K562 (cell line): ENCODE results near the gene CD96. TPM values are rescaled to one million over a fixed set of nuclear protein-coding genes. Genes with fewer than 3 reads are reported as not detected.

ENCODE experiments used
- ATAC-seq: fragments of 200-7000 bp; cut with Tn5 transposase; 3 replicates; pipeline ENCODE4 v1.9.1; 2020; ENCODE audit warnings: moderate library complexity
- BruUV-seq: library from RNA; stranded (reverse); fragments of 400-500 nt; replicated peaks from 2 replicates; lab custom pipeline; 2021; lab: Mats Ljungman, UMichigan
- CTCF ChIA-PET: fragments of 300-600 bp; formaldehyde crosslinking; extraction: SDS; loops from one replicate; lab custom pipeline; 2021; ENCODE audit warnings: low intra/inter-chr PET ratio; lab: Yijun Ruan, JAX
- POLR2A ChIA-PET: fragments of 300-600, 350-650 bp; sonication (Branson Sonifier 250); formaldehyde crosslinking; extraction: SDS; loops from one replicate; lab custom pipeline; 2021; ENCODE audit warnings: antibody characterized with exemption, inconsistent platforms; lab: Yijun Ruan, JAX
- DNase-seq, 4 experiments: peaks; one replicate each; pipeline versions ENCODE4 v3.0.0 to v3.0.0-alpha.2; 2011 to 2018; ENCODE audit warnings: low spot score in 3 of 4, mixed read lengths in 3 of 4; ENCODE audit errors: extremely low read depth in 1 of 4
- FAIRE-seq: peaks from 2 replicates; lab custom pipeline; 2011; peaks lifted over from hg19 to GRCh38; lab: Jason Lieb, UNC
- H2AFZ ChIP-seq: 2 replicates; pipeline ENCODE4 v1.6.0; 2011; ENCODE audit warnings: low read depth, low read length, control low read depth, inconsistent platforms
- H3K27ac ChIP-seq: fragments of 200-600 bp; 3 replicates; pipeline ENCODE4 v1.8.0; 2011; ENCODE audit warnings: low read depth, mild to moderate bottlenecking, control low read depth, inconsistent platforms, low read length, moderate library complexity, mixed read lengths; ENCODE audit errors: extremely low read depth
- H3K27me3 ChIP-seq, 2 experiments: fragments of 300-600 bp in 1 of 2; 2 replicates in 1 of 2; 3 replicates in 1 of 2; pipeline versions ENCODE4 v1.6.0 to v1.8.0; 2011; ENCODE audit warnings: inconsistent platforms in 2 of 2, low read length in 2 of 2, mild to moderate bottlenecking in 1 of 2, mixed read lengths in 1 of 2, moderate library complexity in 1 of 2; ENCODE audit not compliant: control insufficient read depth in 2 of 2, insufficient read depth in 2 of 2
- H3K36me3 ChIP-seq: fragments of 300-600 bp; 3 replicates; pipeline ENCODE4 v1.8.0; 2011; ENCODE audit warnings: mild to moderate bottlenecking, low read length, inconsistent platforms; ENCODE audit not compliant: control insufficient read depth, insufficient read depth
- H3K4me1 ChIP-seq, 2 experiments: fragments of 200-600 bp in 1 of 2; replicated peaks in 1 of 2; 2 replicates in 1 of 2; 3 replicates in 1 of 2; pipeline versions ENCODE4 v1.5.1 to v1.8.0; 2011; ENCODE audit warnings: inconsistent platforms in 2 of 2, low read length in 2 of 2, mild to moderate bottlenecking in 1 of 2, mixed read lengths in 1 of 2, moderate library complexity in 1 of 2; ENCODE audit not compliant: control insufficient read depth in 2 of 2, insufficient read depth in 2 of 2
- H3K4me2 ChIP-seq: 2 replicates; pipeline ENCODE4 v1.6.1; 2011; ENCODE audit warnings: low read length, control low read depth, inconsistent platforms, mixed read lengths; ENCODE audit not compliant: insufficient read depth
- H3K4me3 ChIP-seq: fragments of 200-600 bp; sonication (generic), shearing (Covaris generic); 2 replicates; pipeline ENCODE4 v1.5.1; 2016; ENCODE audit warnings: control low read depth, inconsistent platforms
- H3K79me2 ChIP-seq: fragments of 200-600 bp; 3 replicates; pipeline ENCODE4 v1.8.0; 2011; ENCODE audit warnings: low read length, inconsistent platforms; ENCODE audit not compliant: control insufficient read depth, insufficient read depth
- H3K9ac ChIP-seq, 2 experiments: 2 replicates each; pipeline versions ENCODE4 v1.6.0 to v1.6.1; 2011; ENCODE audit warnings: low read depth in 2 of 2, low read length in 2 of 2, control low read depth in 1 of 2, inconsistent platforms in 1 of 2, mild to moderate bottlenecking in 1 of 2, mixed read lengths in 1 of 2; ENCODE audit not compliant: insufficient read depth in 1 of 2
- H3K9me1 ChIP-seq: one replicate; pipeline ENCODE4 v1.6.0; 2011; ENCODE audit warnings: inconsistent platforms, mild to moderate bottlenecking, low read length, moderate library complexity; ENCODE audit not compliant: control insufficient read depth, insufficient read depth
- H3K9me3 ChIP-seq: replicated peaks from 2 replicates; pipeline ENCODE4 v1.5.1; 2011; ENCODE audit warnings: low read depth, low read length, inconsistent platforms; ENCODE audit not compliant: control insufficient read depth, insufficient read depth
- H4K20me1 ChIP-seq: replicated peaks from 2 replicates; pipeline ENCODE4 v1.6.1; 2011; ENCODE audit warnings: low read length, inconsistent platforms, mixed read lengths; ENCODE audit not compliant: control insufficient read depth, insufficient read depth
- CEBPG ChIP-seq, 3 experiments: fragments of 200-800 bp in 1 of 3; sonication (Bioruptor generic) in 1 of 3; sonication (generic) in 1 of 3; formaldehyde crosslinking in 1 of 3; IDR thresholded peaks in 2 of 3; conservative IDR thresholded peaks in 1 of 3; 2 replicates each; pipeline versions ENCODE4 v1.6.1 to v1.8.0; 2016 to 2022; ENCODE audit warnings: missing compliant biosample characterization in 2 of 3, missing genetic modification characterization in 2 of 3, mild to moderate bottlenecking in 1 of 3, missing genetic modification reagents in 1 of 3
- HNRNPLL ChIP-seq: fragments of 200-400 bp; formaldehyde crosslinking; IDR thresholded peaks from 2 replicates; pipeline ENCODE4 v1.6.1; 2017; ENCODE audit warnings: low read length, low read depth, mild to moderate bottlenecking; ENCODE audit not compliant: poor library complexity, severe bottlenecking
- PML ChIP-seq: IDR thresholded peaks from 2 replicates; pipeline ENCODE4 v1.6.1; 2012; ENCODE audit warnings: low read length, inconsistent platforms
- PPARD ChIP-seq: fragments of 250-450 bp; sonication (Bioruptor Pico); IDR thresholded peaks from 2 replicates; pipeline ENCODE4 v1.8.0; 2022; ENCODE audit warnings: inconsistent platforms, mild to moderate bottlenecking, moderate library complexity
- RBM25 ChIP-seq: fragments of 200-400 bp; formaldehyde crosslinking; IDR thresholded peaks from 2 replicates; pipeline ENCODE4 v1.6.1; 2018; ENCODE audit warnings: low read length, low read depth, moderate library complexity; ENCODE audit not compliant: severe bottlenecking
- SMAD2 ChIP-seq: fragments of 150-350 bp; IDR thresholded peaks from 2 replicates; pipeline ENCODE4 v1.6.1; 2014; ENCODE audit warnings: low read depth, mild to moderate bottlenecking, low read length
- THRB ChIP-seq: fragments of 450-650 bp; formaldehyde crosslinking; conservative IDR thresholded peaks from 2 replicates; pipeline ENCODE4 v1.4.0; 2022; ENCODE audit warnings: mild to moderate bottlenecking, missing genetic modification characterization
- ZBTB33 ChIP-seq: sonication (generic); formaldehyde crosslinking; IDR thresholded peaks from 2 replicates; pipeline ENCODE4 v1.8.1; 2023; ENCODE audit warnings: mild to moderate bottlenecking, missing genetic modification reagents
- ZNF23 ChIP-seq: fragments of 250-450 bp; sonication (Bioruptor Pico); IDR thresholded peaks from 2 replicates; pipeline ENCODE4 v1.4.0; 2020; ENCODE audit warnings: mild to moderate bottlenecking
- WGBS: fragments of 100-300 bp; shearing (Covaris generic); methylation state at CpG from one replicate; pipeline ENCODE4 v1.1.6; 2016; ENCODE audit warnings: low coverage, mixed read lengths; ENCODE audit not compliant: insufficient coverage; ENCODE audit errors: missing lambda C conversion rate; 5-methylcytosine and 5-hydroxymethylcytosine counted together
- in situ Hi-C: fragments of 300-500 bp; cut with MboI; formaldehyde crosslinking; loops from 4 replicates; pipeline ENCODE4 v1.15.0; 2018; ENCODE audit warnings: inconsistent platforms, mixed read lengths
- intact Hi-C: fragments of 100-400 bp; cut with micrococcal nuclease; formaldehyde crosslinking; loops from 2 replicates; pipeline ENCODE4 v1.14.2; 2022
- polyA plus RNA-seq, 8 experiments: library from polyadenylated mRNA; depleted of rRNA in 4 of 8; stranded (reverse) in 5 of 8; unstranded in 3 of 8; fragments of >200 nt; fragmentation: Nextera tagmentation in 2 of 8; fragmentation: Illumina TruSeq in 1 of 8; extraction: Ambion mirVana in 2 of 8; extraction: Trizol in 1 of 8; gene quantifications; 2 replicates each; pipeline versions ENCODE4 v1.2.1 to v1.2.3, GENCODE V29; 2011 to 2014; ENCODE audit warnings: inconsistent platforms in 1 of 8, missing spikeins in 1 of 8
- total RNA-seq, 7 experiments: library from RNA; depleted of rRNA in 6 of 7; stranded (reverse); fragments of >200 nt in 6 of 7; fragmentation: Illumina TruSeq in 2 of 7; extraction: Trizol in 2 of 7; gene quantifications; 2 replicates each; pipeline versions ENCODE4 v1.2.1 to v1.2.3, GENCODE V29; 2011 to 2021; ENCODE audit warnings: low replicate concordance in 1 of 7

The CD96 gene
- total and polyA plus RNA-seq, 9 of the 15 experiments (the other 6 are each of a cell fraction or from before 2014, with no cell fraction given), result 0.32 to 5.7 (median 1.2) TPM

GRCh38 chr3:111534701-111535100 lies 7.3 kb upstream of the CD96 start (continued):
- no peak for TF ChIP-seq RBM25
- no peak for TF ChIP-seq THRB (CRISPR knock-in tag)
- no peak for TF ChIP-seq CEBPG (CRISPR knock-in tag; IDR thresholded peaks at IDR 0.05)
- TF ChIP-seq CEBPG (tag; conservative IDR thresholded peaks at IDR 0.05 in 1 of 2, IDR thresholded peaks at IDR 0.05 in 1 of 2), result no peak

GRCh38 chr3:111538111-111538510 lies 3.9 kb upstream of the CD96 start:
- no peak for FAIRE-seq
- no peak for TF ChIP-seq SMAD2
- no peak for TF ChIP-seq ZNF23 (CRISPR knock-in tag)
- TF ChIP-seq PML, result no peak
- TF ChIP-seq PPARD (CRISPR knock-in tag), result no peak
- TF ChIP-seq ZBTB33 (CRISPR knock-in tag), result no peak
- no peak for TF ChIP-seq HNRNPLL

More at GRCh38 chr3:111538111-111538510, 3.9 kb upstream of the CD96 start:
- no peak overlapping the region for H3K4me2 ChIP-seq
- POLR2A ChIA-PET, result no interaction called here
- no peak overlapping the region for H3K9ac ChIP-seq
- H3K27me3 ChIP-seq, result no peaks in the 10 kb centered on the region
- no peaks in the 10 kb centered on the region for H3K36me3 ChIP-seq
- no peaks in the 10 kb centered on the region for H3K9me3 ChIP-seq
- no peak overlapping the region for H3K27ac ChIP-seq
- no peak overlapping the region for H3K4me3 ChIP-seq
- H3K4me1 ChIP-seq, result no peaks in the 10 kb centered on the region
- DNase-seq (no peak), ATAC-seq (no peak)
- BruUV-seq, result no TSS peak
- CTCF ChIA-PET, result no interaction called here
- in situ Hi-C loops, result no loop called here
- no peaks in the 10 kb centered on the region for H3K9me1 ChIP-seq
- no peaks in the 10 kb centered on the region for H3K79me2 ChIP-seq
- no peaks in the 10 kb centered on the region for H4K20me1 ChIP-seq
- intact Hi-C loops, result no loop called here
- 17% methylated on average over 1 of the region's 1 CpG for WGBS
- no peak overlapping the region for H2AFZ ChIP-seq
